Raji (cell line): ENCODE results near the gene BAG5.

Experiments used
- POLR2A ChIP-seq: IDR thresholded peaks from 2 replicates; pipeline ENCODE4 v1.6.1; 2011; ENCODE audit warnings: low read depth, low read length, control low read depth; ENCODE audit not compliant: insufficient read depth

BAG5 gene

DNA sequence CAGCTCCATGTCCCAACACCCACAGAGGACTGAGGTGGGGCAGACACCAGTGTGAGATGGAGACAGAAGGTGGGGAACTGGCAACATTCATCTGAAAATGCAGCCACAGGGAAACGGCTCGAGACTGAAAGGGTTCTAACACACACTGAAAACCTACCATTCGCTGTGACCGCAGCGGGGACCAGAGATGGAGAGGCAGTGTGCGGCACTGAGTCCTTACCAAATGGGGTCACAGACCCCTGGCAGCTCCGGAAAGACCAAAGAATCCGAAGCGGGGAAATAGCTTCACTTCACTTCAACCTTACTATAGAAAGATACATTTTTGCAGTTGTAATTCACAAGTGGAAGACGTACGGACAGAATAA lies 9.6 kb downstream of the BAG5 start:
- no peak for TF ChIP-seq POLR2A

DNA sequence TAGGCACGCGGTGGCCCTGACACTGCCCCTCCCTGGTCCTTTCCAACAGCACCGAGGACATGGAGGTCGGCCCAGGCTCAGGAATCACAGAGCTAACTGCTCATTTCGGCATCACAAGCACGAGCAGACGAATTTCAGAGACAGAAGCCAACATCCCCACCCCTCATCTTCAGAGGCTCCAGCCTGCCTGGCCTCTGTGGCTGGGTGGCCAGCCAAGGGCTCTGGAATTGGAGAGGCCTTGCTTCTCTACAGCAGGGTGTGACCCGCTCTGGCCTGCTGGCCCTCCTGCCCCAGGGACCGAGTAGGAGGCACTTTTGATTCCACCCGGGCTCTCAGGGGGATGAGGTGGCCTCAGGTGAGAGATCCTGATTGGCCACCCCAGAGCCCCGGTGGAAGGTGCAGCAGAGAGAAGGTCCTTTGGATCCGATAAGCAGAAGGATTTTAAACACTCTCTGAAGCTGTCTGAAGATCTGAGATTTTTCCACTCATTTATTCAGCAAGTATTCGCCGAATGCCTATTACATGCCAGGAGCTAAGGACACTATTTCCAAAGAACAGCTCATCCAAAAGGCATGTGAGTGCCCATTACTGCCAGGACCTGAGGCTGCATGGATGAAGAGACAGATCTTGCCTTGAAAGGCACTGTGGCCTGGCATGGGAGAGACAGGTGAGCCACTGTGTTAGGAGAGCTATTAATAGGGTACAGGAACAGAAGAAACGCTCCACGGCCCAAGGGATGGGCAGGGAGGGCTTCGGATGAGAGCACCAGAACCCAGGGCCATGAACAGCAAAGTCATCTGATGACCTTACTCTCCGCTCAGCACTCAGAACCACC lies 10.2 kb downstream of the BAG5 start:
- no peak for TF ChIP-seq POLR2A

DNA sequence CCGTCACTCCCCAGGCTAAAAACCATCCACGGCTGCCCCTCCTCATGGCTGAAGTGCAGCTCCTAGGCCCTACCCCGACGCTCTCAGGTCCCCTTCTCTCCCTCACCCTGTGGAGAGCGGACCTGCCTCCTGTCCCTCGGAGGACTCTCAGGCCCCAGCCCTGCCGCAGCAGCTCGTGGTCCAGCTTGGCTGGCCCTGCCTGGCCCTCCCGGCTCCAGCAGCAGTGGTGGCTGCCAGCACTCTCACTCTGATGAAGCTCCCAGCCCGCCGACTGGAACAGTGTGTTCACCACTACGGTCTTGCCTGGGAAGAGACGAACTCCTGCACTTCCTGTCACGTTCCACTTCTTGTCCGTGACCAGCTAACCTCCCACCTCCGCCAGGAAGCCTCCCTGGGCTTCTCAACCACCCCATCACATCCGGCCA lies 11.1 kb downstream of the BAG5 start:
- no peak for TF ChIP-seq POLR2A

DNA sequence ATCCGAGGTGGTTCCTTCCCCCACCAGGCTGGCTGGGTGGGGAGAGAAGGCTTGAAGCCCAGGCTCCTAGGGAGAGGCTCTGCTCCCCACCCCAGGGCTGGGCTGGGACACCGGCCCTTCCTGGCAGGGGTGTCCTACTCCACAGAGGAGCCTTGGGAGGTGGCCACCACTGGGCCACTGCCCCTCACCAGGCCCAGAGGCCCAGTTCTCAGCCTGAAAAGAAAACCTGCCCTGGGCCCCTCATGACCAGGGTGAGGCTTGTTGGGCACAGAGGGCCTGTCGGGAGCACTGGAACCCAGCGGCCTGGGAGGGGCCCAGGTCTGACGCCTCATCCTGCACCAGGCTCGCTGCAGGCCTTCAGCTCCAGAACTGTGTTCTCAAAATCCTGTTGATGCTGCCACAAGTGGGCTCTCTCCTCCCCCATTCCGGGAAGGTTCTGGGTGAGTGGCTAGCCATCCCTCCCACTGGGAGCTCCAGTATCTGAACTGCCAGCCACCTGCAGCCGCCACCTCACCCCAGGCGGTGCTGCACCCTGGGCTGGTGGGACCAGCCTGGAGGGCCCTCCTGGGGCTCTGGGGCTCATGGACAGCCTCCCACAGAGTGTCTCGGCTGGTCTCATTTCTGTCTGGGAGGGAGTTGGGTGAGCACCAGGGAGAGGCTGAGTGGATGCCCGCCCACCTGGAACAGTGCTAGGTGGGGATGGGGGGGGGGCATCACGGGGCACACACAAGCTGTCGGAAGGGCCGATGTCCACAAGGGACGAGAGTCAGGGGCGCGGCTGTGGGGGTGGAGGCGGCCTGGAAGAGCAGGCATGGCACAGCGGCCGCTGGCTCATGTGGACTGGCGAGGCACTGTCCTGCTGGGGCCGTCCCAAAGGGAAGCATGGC lies 11.8 kb downstream of the BAG5 start:
- no peak for TF ChIP-seq POLR2A

DNA sequence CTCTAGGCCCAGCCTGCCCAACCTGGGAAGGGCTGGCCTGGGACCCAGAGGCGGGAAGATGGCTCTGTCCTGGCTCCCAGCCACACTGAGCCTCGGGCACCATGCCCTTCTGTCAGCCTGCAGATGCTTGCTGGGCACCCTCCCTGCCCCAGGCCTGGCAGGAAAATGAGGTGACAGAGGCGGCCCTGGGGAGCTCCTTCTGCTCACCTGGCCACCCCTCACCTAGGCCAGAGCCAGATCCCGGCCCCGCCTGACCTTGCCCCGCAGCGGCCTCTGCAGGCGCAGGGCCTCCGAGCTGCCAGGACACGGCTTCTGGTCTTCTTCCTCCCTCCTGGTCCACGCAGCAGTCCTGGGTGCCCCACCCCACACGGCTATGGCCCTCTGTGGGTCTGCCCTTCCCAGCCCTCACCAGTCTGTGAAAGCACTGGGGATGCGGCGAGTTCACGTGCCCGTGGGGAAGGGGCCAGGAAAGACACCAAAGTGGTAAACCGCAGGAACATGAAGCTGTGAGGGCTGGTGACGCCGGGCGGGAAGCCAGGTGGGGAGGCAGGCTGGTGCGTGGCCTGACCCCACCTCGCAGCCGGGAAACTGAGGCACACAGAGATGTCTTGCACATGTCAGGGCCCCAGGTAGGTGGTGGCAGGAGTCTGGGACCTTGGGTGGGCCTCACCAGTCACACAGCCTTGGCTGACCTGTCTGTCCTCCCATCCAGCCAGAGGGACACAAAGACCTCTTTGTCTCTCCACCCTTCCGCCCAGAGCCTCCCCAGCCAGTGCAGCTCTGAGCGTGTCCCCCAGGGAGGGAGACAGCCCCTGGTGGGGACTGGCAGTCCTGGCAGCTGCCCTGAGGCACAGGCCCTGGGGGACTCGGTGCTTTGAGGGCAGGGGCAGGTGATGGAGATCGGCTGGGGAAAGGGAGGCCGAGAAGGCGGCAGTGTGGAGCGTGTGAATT lies 12.8 kb downstream of the BAG5 start:
- no peak for TF ChIP-seq POLR2A

DNA sequence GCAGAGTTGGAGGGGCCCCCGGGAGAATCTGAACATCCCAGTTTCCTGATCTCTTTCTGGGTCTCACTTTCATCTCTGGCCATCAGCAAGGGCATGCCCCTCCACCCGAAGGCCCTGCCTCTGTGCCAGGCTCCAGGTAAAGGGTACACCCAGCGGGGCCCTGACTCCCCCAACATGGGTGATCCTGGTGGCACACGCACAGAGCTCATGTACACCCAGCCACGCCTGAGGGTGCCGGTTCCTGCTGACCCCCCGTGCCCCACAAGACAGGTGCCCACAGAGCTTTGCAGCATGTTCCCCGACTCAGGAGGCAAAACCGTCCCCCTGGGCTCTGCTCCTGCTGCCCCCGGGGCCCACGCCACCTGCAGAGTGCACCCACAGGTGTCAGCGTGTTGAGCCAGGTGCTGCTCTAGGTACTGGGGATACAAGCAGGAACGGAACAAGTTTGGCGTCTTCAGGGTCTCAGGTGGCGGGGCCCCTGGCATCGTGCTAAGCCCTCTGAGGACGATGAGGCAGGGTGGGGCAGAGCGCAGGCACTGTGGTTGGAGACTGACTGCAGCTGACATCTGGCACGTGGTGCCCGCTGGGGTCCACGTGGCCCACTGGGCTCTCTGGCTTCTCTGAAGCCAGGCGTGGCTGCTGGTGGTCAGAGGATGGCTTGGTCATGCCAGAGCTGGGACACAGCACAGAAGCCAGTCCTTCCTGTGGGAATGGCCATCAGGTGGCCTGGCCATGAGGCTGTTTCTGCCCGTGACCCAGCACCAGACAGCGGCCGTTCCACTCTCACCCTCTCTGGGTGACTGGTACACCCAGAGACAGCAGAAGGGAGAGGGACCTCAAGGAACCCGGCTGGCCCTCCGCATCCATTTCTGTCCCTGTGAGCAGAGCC lies 13.8 kb downstream of the BAG5 start:
- TF ChIP-seq POLR2A, result no peak

DNA sequence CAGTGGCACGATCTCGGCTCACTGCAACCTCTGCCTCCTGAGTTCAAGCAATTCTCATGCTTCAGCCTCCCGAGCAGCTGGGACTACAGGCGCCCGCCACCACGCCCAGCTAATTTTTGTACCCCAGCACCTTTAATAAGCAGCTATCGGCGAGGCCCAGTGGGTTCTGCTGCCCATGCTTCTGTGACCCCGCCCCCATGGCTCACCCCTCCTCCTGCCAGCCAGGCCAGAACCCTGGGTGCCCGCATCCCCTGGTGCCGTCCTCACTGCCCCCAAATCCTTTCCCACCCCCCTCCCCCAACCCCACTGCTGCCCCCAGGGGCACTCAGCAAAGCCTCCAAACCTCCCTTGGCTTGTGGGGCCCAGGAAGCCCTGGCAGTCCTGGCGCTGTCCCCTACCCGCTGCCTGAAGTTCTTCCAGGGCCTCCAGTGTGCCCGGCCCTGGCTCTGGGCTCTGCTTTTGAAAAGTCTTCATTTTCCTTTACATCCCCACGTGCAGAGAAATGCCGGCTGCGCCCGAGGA lies 14.5 kb downstream of the BAG5 start:
- TF ChIP-seq POLR2A, result no peak

DNA sequence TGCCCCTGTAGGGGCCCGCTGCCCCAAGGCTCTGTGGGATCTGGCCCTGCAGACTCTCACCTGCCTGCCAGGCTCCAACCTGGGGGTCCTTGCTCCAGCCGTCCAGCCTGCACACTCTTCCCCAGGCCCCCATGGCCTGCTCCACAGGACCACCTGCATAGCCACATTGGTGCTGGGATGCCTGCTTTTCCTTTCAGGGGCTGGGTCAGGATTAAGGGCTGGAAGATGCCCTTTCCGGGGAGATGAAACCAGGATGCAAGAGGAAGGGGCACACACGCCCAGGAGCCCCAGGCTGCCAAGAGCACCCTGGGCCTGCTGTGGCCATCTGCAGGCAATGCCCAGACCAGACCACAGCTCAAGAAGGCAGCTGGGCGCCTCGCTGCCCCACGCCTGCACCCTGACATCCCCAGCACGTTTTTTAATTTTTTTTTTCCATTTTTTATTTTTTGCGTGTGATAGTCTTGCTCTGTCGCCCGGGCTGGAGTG lies 15.0 kb downstream of the BAG5 start:
- no peak for TF ChIP-seq POLR2A

DNA sequence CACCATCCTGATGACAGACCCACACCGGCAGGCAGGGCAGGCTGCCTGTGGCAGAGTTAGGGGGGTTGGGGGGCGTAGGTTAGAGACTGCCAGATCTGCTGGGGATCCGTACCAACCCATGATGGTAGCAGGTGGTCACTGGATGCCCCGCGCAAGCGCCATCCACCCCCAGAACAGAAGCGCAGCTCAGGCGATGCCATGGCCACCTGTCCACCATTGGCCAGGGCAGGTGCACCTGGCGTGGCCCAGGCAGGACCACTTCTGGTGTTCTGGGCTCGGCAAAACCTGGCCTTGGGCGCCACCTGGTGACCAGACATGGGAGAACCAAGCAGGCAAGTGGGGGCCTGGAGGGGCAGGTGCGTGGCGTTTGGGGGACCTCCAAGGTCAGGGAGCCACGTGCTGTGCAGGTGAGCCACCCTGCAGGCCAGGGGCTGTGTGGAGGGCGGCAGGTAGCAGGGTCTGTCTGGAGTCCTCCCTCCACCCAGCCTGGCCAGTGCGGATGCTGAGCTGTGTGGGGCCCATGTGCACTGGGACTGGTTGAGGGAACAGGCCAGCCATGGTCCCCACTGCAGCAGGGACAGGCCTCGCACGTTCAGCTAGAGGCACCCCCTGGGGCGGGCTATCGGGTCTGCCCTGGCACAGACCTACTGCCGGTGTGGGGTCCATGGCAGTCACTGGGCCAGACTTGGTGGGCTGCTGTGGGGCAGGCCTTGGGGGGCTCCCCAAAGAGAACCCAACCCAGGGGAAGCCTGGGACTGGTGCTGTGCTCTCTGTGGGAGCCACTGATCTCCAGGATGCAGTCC lies 15.6 kb downstream of the BAG5 start:
- no peak for TF ChIP-seq POLR2A

DNA sequence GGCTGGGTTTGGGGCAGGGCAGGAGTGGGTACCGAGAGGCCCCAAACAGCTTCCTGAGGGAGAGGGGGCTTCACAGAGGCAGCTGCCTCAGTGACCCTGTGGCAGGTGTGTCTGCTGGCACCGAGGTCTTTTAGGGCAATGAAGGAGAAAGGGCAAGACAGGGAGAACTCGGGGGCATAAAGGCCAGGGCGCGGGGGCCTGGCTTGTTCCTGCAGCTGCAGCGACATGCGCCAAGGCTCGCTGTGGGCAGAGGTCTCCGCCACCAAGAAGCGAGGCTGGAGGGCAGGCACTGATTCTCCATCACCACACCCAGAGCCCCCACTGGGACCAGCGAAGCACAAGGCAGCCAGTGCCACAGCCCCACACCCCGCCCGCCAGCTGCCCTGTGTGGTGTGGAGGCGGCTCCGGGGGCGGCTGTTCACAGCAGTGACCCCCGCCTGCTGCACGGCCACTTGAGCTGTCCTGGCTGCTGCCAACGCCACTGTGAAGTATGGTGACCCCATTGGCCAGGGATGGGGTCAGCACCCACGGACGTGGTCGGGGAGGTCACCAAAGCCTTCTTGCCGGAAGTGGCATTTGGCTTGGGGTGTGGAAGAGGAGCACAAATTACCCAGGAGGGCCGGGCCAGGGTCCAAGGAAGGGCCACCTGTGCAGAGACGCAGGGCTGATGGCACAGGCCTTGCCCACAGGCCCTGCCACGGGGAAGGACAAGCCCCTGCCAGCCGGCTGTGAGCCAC lies 16.4 kb downstream of the BAG5 start:
- no peak for TF ChIP-seq POLR2A

DNA sequence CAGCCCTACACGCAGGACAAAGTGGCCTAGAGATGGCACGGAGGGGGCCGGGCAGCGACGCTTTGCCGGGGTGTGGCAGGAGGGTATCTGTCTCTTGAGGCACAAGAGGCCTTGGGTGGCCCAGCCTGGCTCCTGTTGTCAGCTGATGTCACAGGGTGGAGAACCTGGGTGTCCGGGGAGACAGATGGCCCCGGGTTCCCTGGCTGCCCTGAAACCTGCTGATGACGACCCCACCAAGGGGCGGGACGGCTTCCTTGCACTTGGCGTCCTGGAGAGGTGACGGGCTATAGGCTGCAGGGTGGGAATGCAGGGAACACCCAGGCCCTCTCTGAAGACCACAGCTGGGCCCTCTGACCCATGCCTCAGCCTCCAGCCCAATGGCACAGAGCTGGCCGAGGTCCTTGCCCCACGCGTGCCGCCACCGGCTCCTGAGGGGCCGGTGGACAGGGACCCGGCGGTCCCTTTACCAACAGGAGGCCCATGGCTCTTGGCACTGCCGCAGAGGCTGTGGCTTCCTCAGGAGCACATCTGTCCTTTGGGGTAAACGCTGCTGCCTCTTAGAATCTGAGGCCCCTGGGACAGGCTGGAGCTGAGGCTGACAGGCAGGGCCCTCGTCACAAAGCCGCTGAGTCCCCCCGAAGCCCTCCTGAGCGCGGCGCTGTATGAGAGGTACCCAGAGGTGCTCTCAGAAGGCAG lies 17.1 kb downstream of the BAG5 start:
- TF ChIP-seq POLR2A, result no peak
